ENCODE data around the gene LRCH1.

DNA sequence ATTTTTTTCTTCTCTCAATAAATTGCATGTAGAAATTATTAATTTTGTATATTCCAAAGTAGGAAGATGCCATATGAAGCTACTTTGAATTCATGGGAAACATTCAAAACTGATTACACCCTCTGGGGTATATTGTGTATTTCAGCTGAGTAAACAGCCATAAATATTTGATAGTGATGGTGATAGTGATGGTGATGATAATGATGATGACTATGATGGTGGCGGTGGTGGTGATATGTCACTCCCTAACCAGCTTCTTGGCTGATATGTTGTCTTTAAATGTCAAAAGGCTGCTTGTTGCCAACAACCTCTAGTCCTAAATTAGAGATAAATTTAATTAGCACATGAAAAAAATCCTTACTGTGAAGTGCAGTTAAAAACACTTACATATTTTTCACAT, 102.0 kb downstream of the LRCH1 start:
- TF ChIP-seq, protein P1, sequence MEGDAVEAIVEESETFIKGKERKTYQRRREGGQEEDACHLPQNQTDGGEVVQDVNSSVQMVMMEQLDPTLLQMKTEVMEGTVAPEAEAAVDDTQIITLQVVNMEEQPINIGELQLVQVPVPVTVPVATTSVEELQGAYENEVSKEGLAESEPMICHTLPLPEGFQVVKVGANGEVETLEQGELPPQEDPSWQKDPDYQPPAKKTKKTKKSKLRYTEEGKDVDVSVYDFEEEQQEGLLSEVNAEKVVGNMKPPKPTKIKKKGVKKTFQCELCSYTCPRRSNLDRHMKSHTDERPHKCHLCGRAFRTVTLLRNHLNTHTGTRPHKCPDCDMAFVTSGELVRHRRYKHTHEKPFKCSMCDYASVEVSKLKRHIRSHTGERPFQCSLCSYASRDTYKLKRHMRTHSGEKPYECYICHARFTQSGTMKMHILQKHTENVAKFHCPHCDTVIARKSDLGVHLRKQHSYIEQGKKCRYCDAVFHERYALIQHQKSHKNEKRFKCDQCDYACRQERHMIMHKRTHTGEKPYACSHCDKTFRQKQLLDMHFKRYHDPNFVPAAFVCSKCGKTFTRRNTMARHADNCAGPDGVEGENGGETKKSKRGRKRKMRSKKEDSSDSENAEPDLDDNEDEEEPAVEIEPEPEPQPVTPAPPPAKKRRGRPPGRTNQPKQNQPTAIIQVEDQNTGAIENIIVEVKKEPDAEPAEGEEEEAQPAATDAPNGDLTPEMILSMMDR (IDR thresholded peaks at IDR 0.05): no peak
- no peak for TF ChIP-seq POLR2A (IDR thresholded peaks at IDR 0.05)
